ENCODE data around the gene SERPINB1.

GRCh38 chr6:2803731-2804429 lies 37.8 kb downstream of the SERPINB1 start:
- no peak for TF ChIP-seq CTCF (IDR thresholded peaks at IDR 0.05)
- TF ChIP-seq EP300 (IDR thresholded peaks at IDR 0.05), result no peak

All from gastroesophageal sphincter (tissue), 3 donors.